Epidermal melanocyte (primary cell): ENCODE measurements around the gene GTF2IRD1.
"Not testable (repeated sequence)": the region's sequence is repeated elsewhere in the genome, so short reads cannot be mapped to it uniquely, and the experiment has no call there.

Experiments
- DNase-seq: peaks from one replicate; pipeline ENCODE4 v3.0.0; 2011; ENCODE audit warnings: low spot score; ENCODE audit not compliant: insufficient read length

GTF2IRD1 gene

GRCh38 chr7:74511345-74511744 is 57.6 kb downstream of the GTF2IRD1 start:
- peak; percentile 50 for DNase-seq

- no peak for DNase-seq
These were observed 59.1 kb downstream of the GTF2IRD1 start for GRCh38 chr7:74512762-74513161.

GRCh38 chr7:74514131-74514591 is 60.5 kb downstream of the GTF2IRD1 start:
- DNase-seq: no peak

DNA sequence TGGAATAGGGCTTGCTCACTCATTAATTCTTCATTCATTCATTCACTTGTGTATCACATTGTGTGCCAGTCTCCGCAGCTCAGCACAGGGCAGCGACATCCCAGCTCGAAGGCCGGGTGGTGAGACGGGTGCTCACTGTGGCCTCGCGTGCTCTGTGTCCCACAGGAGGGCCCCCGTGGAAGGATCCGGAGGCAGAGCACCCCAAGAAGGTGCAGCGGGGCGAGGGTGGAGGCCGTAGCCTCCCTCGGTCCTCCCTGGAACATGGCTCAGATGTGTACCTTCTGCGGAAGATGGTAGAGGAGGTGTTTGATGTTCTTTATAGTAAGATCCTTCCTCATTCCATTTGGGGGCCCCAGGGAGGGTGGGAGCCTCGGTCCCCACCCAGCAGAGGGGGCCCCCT is 61.6 kb downstream of the GTF2IRD1 start:
- DNase-seq: no peak

GRCh38 chr7:74516214-74516613 is 62.5 kb downstream of the GTF2IRD1 start:
- no peak for DNase-seq

DNA sequence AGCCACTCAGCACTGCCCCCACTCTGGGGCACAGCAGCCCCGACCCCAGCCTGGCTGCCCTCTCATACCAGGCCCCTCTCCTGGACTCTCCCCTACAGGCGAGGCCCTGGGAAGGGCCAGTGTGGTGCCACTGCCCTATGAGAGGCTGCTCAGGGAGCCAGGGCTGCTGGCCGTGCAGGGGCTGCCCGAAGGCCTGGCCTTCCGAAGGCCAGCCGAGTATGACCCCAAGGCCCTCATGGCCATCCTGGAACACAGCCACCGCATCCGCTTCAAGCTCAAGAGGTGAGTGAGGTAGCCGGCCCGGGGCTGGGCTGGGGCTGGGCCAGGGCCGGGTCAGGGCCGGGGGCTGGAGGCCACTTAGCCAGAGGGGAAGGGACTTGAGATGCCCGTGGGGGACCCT is 64.3 kb downstream of the GTF2IRD1 start:
- DNase-seq: no peak

DNA sequence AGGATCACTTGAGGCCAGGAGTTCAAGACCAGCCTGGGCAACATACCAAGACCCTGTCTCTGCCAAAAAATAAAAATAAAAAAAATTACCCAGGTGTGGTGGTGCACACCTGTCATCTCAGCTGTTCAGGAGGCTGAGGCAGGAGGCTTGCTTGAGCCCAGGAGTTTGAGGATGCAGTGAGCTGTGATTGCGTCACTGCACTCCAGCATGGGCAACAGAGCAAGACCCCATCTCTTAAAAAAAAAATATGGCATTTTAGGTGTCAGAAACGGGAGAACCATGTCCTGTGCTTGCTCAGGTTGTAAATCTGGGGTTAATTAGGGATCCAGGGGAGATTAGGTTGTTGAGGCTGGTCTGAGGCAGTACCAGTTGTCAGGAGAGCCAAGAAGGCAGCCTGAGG is 64.9 kb downstream of the GTF2IRD1 start:
- DNase-seq: no peak

- DNase-seq: no peak
These were observed 65.7 kb downstream of the GTF2IRD1 start for GRCh38 chr7:74519395-74519794.

DNA sequence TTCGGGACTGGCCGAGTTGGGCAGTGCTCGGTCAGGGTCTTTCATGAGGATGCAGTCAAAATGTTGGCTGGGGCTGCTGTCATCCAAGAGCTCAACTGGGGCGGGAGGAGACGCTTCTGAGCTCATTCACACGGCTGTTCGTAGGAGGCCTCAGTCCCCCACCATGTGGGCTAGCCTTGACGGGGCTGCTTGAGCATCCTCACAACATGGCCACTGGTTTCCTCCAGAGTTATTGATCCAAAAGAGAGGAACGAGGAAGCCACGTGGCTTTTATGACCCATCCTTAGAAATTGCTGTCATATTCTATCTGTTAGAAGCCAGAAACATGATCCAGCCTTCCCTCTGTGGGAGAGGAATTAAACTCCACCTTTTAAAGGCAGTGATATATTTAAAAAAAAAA is 68.1 kb downstream of the GTF2IRD1 start:
- no peak for DNase-seq

- no peak for DNase-seq
These were observed 68.7 kb downstream of the GTF2IRD1 start for GRCh38 chr7:74522281-74522905.

- DNase-seq: no peak
These were observed 69.3 kb downstream of the GTF2IRD1 start for GRCh38 chr7:74523015-74523414.

DNA sequence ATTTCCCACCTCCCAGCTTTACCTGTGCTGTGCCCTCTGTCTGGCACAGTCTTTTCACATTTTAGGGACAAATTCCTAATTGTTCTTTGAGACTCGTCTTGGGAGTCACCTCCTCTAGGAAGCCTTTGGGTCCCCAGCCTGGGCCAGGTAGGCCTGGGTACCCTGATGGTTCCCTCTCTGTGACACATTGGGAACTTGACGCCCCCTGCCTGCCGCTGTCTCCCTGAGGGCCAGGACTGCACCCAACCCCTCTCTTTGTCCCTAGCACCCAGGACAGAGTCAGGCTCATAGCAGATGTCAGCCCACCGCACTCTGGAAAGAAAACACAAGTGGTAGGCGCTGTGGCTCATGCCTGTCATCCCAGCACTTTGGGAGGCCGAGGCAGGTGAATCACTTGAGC is 71.4 kb downstream of the GTF2IRD1 start:
- no peak for DNase-seq

DNA sequence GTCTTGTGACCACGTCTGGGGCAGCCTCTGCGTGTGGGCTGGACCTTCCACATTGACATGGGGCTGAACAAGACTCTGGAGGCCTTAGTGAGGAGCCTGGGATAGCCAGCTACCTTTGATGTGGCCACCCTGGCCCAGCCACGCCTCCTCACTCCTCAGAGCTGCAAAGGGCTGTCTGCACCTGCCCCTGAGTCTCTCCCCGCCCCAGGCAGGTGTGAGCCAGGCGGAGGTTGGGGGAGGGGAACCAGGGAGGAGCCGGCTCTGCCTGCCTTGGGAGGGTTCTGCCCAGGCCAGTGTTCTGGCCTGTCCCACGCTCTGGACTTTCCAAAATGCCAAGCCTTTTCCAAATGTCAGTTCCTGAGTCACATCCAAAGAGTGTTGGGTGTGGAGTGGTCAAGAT is 72.2 kb downstream of the GTF2IRD1 start:
- DNase-seq: no peak

- DNase-seq: no peak
These were observed 73.1 kb downstream of the GTF2IRD1 start for GRCh38 chr7:74526780-74527179.

- no peak for DNase-seq
These were observed 74.1 kb downstream of the GTF2IRD1 start for GRCh38 chr7:74527842-74528241.

GRCh38 chr7:74528773-74529172 is 75.1 kb downstream of the GTF2IRD1 start:
- DNase-seq: not testable (repeated sequence)

DNA sequence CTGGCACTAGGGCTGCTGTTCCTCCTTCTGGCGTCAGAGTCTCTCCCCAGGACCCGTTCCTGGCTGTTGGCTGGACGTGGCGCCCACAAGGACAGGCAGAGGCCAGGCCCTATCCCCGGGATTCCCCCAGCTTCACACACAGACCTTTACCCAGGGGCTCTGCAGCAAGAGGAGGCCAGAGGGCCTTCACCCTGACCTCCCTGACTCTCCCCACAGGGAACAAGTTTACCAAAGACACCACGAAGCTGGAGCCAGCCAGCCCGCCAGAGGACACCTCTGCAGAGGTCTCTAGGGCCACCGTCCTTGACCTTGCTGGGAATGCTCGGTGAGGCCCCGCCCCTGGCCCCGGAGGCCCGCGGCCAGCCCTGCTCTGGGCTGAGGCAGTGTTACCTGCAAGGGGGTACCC is 82.2 kb downstream of the GTF2IRD1 start:
- DNase-seq: no peak

DNA sequence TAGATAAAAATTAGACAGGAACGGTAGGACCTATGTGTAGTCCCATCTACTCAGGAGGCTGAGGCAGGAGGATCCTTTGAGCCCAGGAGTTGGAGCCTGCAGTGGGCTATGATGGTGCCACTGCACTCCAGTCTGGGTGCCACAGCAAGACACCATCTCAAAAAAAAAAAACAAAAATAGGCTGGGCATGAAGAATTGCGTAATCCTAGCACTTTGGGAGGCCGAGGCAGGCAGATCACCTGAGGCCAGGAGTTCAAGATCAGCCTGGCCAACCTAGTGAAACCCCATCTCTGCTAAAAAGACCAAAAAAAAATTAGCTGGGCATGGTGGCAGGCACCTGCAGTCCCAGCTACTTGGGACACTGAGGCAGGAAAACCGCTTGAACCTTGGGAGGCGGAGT is 88.2 kb downstream of the GTF2IRD1 start:
- DNase-seq: not testable (repeated sequence)

- no peak for DNase-seq
These were observed 88.9 kb downstream of the GTF2IRD1 start for GRCh38 chr7:74542558-74543117.

- no peak for DNase-seq
These were observed 91.2 kb downstream of the GTF2IRD1 start for GRCh38 chr7:74544706-74545469.

GRCh38 chr7:74545921-74546320 is 92.2 kb downstream of the GTF2IRD1 start:
- no peak for DNase-seq

- DNase-seq: not testable (repeated sequence)
These were observed 99.9 kb downstream of the GTF2IRD1 start for GRCh38 chr7:74553596-74554012.

DNA sequence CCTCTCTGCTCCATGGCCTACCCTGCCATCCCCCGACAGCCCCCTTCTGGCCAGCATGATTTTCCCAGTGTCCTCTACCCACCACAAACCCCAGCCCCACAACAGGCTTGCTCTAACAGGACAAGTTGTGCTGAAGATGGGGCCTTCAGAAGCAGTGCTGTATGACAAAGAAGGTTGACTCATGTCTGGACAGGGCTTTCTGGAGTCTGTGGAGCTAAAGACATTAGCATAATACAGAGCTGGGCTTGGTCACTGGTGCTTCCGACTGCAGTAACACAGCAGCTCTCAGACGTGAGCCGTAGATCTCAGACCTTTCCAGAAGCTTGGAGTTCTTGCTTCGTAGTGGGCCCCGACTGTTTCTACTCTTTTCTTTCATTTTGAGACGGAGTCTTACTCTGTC is 100.5 kb downstream of the GTF2IRD1 start:
- DNase-seq: no peak
